MM.1S (cell line): ENCODE results near the gene SLC35A4.

Experiments used
- CTCF ChIP-seq: fragments of 300-600 bp; sonication (generic); IDR thresholded peaks from 2 replicates; pipeline ENCODE4 v1.5.1; 2016; ENCODE audit warnings: antibody characterized with exemption, low read length, mixed read lengths
- EZH2 ChIP-seq: fragments of 300-600 bp; sonication (generic); optimal IDR thresholded peaks from 2 replicates; pipeline ENCODE3; 2017; ENCODE audit warnings: low read depth, mild to moderate bottlenecking, antibody characterized with exemption, low read length, mixed read lengths

- TF ChIP-seq CTCF (no peak), EZH2 (no peak)
Observed at GRCh38 chr5:140595538-140596300, 31.1 kb downstream of the SLC35A4 start.
